OCI-LY7 (cell line): Measurements from ENCODE around the gene ARVCF.

ENCODE experiments used
- EZH2phosphoT487 ChIP-seq: fragments of 200-600 bp; sonication (generic); IDR thresholded peaks from 2 replicates; pipeline ENCODE4 v1.6.1; 2018; ENCODE audit warnings: low read depth, borderline replicate concordance, mild to moderate bottlenecking, mixed run types, antibody characterized with exemption, low read length, moderate library complexity, mixed read lengths
- TF ChIP-seq, protein P1 (sequence below): fragments of 200-600 bp; sonication (generic); conservative IDR thresholded peaks from 2 replicates; pipeline ENCODE4 v1.5.1; 2014; ENCODE audit warnings: mild to moderate bottlenecking, antibody characterized with exemption, low read length, moderate library complexity, mixed read lengths

DNA sequence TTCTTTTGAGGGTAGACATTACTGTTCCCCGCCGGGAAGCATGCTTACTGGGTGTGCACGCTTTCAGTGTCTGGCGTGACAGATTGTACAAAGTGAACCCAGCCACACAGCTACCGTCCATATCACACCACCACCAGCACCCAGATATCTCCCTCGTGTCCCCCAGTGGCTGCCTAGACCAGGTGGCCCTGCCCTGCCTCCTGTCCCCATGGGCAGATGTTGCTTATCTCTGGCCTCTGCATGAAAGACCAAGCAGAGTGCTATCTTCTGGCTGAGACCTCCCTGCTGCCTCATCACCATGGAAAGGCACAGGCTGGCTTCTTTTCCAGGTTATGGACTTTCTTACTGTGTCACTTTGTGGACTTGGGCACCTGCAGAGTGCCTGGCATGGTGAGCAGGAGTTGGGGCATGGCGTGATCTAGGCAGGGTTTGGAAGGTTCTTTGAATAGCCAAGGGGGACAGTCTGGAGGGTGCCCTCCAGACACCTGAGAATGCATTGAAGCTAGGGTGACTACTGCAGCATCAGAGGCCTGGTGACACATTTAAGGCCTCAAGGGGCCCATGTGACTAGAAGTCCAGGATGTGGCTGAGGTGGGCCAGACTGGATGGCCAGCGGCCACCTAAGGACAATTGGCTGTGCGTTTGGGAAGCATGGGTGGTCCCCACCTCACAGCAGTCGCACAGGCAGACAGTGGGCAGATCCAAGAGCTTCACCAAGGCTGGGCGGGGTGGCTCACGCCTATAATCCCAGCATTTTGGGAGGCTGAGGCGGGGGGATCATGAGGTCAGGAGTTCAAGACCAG lies 9.0 kb upstream of the ARVCF start:
- TF ChIP-seq, protein P1, sequence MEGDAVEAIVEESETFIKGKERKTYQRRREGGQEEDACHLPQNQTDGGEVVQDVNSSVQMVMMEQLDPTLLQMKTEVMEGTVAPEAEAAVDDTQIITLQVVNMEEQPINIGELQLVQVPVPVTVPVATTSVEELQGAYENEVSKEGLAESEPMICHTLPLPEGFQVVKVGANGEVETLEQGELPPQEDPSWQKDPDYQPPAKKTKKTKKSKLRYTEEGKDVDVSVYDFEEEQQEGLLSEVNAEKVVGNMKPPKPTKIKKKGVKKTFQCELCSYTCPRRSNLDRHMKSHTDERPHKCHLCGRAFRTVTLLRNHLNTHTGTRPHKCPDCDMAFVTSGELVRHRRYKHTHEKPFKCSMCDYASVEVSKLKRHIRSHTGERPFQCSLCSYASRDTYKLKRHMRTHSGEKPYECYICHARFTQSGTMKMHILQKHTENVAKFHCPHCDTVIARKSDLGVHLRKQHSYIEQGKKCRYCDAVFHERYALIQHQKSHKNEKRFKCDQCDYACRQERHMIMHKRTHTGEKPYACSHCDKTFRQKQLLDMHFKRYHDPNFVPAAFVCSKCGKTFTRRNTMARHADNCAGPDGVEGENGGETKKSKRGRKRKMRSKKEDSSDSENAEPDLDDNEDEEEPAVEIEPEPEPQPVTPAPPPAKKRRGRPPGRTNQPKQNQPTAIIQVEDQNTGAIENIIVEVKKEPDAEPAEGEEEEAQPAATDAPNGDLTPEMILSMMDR: no peak
- TF ChIP-seq EZH2phosphoT487: no peak
